ENCODE results near the gene MRPL49.
"Not testable (repeated sequence)": the region's sequence is repeated elsewhere in the genome, so short reads cannot be mapped to it uniquely, and the experiment has no call there.

Gene MRPL49

GRCh38 chr11:65132988-65133700 lies 11.0 kb downstream of the MRPL49 start:
- DNase-seq (ENCODE audit: low read depth in 2 of 2): no peak

GRCh38 chr11:65133724-65134123 lies 11.6 kb downstream of the MRPL49 start:
- no peak for DNase-seq (ENCODE audit: low read depth in 2 of 2)

GRCh38 chr11:65134240-65134951 lies 12.3 kb downstream of the MRPL49 start, which contains the start of gene SYVN1:
Gene SYVN1 (minus strand): TSS chr11:65134519. CDS start chr11:65133601, 918 bp downstream.
- DNase-seq (ENCODE audit: low read depth in 2 of 2): peak; percentile 84 to 86

DNA sequence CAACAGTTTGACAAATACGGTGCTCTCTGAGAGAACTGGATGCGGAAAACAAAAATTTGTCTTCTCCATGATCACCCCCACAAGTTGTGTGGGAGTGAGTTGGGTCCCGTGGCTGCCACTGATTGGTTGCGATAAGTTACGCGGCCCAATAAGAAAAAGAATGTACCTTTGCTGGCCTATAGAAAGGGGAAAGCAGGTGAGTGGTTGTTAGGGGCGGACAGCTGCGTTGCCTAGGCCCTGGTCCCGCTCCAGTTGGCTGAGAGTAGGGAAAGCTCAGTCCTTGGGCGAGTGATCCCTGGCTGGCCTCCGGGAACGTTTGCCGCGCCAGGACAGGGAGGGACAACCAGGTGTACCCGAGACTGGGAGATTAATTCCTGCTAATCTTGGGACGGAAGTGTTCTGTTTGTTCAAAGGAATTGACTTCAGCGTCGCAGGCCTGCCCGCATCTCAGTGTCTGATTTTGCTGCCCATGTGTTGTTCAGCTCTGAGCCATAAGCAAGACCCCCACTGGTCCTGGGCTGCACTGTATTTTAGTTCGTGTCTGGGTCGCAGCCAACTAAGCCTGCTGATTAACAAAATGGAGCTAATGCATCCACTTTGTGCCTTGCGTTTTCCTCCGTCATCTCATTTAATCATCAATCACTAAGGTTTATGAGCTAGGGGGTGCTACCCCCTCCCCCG lies 13.0 kb downstream of the MRPL49 start:
- DNase-seq (ENCODE audit: low read depth in 2 of 2): peak; percentile 65 to 77

DNA sequence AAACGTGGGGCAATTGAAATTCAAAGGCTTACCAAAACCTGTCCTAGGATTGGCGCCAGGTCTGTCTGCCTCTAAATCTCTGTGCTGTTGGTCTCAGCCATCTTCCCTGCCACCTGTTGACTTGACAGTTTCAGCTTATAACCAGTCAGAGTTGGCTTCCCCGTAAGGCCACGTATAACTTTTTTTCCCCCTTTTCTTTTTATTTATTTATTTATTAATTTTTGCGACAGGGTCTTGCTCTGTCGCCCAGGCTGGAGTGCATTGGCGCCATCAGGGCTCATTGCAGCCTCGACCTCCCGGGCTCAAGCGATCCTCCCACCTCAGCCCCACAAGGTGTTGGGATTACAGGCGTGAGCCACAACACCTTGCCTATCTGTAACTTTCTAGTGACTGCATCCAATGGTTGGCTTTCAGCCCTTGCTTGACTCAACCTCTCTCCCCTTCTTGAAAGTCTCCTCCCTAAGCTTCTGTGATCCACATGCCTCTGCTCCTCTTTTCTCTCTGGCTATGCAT lies 13.6 kb downstream of the MRPL49 start:
- DNase-seq (ENCODE audit: low read depth in 2 of 2): no peak

DNA sequence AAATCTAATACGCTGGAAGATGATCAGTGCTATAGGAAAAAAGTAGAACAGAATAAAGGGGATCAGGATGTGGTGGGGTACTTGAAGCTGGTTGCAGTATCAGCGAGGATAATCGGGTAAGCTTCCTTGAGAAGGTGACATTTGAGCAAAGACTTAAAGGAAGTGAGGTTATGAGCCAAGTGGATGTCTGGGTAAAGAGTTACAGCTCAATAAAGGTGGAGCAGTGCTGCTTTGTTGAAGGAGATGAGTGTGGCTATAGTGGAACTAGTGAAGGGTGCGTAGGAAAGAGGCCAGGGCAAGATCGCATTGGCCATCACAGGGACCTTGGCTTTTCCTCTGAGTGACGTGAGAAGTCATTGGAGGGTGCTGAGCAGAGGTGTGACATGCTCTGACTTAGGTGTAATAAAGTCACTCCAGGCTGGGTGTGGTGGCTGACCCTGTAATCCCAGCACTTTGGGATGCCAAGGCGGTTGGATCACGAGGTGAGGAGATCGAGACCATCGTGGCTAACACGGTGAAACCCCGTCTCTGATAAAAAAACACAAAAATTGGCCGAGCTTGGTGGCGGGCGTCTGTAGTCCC lies 14.5 kb downstream of the MRPL49 start:
- no peak for DNase-seq (ENCODE audit: low read depth in 2 of 2)

- no peak for DNase-seq (ENCODE audit: low read depth in 2 of 2)
These were observed 19.9 kb downstream of the MRPL49 start for GRCh38 chr11:65141896-65142494.

DNA sequence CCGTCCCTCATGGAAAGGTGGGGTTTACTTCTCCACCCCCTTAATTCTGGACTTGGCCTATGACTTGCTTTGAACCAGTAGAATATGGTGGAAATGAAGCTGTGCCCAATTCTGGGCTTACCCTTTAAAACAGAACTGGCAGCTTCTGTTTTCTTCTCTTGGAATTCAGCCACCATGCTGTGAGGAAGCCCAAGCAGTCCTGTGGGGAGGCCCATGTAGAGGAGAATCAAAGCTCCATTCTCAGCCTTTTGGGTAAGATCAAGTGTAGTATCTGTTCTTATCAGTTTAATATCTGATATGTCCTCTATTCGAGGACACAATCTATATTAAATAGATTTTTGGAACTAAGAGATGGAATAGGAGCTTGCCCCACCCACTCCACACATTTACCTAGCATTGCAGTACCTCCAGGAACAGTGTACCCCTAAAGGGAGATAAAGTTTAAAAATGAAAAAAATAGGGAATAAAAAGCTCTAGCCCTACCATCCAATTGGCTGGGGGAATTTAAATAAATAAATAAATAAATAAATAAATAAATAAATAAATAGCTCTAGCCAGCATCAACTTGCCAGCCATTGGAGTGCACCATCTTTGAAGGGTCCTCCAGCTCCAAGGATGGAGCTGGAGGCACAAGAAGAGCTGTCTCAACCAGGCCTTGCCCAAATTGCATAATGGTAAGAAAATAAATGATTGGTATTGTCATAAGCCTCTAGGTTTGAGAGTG lies 25.4 kb downstream of the MRPL49 start:
- DNase-seq (ENCODE audit: low read depth in 2 of 2): no peak

GRCh38 chr11:65148657-65149056 lies 26.5 kb downstream of the MRPL49 start:
- DNase-seq (ENCODE audit: low read depth in 2 of 2): no peak

- DNase-seq (ENCODE audit: low read depth in 2 of 2): not testable (repeated sequence)
These were observed 28.0 kb downstream of the MRPL49 start for GRCh38 chr11:65150131-65150508.

GRCh38 chr11:65150509-65151299 lies 28.6 kb downstream of the MRPL49 start:
- no peak for DNase-seq (ENCODE audit: low read depth in 2 of 2)

DNA sequence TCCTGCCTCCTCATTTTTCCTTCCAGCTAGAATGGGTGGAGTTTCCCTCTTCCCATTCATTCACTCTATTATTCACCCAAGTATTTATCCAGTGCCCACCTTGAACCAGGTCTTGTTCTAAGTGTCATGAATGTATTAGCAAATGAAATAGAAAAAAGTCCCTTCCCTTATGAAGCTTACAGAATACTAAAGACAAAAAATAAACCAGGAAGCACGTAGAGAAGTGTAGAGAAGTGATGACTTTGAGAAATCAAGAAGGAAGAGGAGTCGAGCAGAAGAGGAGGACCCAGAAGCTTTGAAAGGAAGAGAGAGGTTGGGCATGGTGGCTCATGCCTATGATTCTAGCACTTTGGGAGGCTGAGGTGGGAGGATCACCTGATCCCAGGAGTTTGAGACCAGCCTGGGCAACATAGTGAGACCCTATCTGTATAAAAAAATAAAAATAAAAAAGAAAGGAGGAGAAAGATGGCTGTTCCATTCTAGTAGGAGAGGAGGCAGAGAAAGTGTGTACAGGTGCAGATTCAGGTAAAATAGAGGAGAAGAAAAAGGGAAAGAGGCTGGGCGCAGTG lies 29.3 kb downstream of the MRPL49 start:
- DNase-seq (ENCODE audit: low read depth in 2 of 2): no peak

GRCh38 chr11:65152122-65152521 lies 30.0 kb downstream of the MRPL49 start:
- no peak for DNase-seq (ENCODE audit: low read depth in 2 of 2)

DNA sequence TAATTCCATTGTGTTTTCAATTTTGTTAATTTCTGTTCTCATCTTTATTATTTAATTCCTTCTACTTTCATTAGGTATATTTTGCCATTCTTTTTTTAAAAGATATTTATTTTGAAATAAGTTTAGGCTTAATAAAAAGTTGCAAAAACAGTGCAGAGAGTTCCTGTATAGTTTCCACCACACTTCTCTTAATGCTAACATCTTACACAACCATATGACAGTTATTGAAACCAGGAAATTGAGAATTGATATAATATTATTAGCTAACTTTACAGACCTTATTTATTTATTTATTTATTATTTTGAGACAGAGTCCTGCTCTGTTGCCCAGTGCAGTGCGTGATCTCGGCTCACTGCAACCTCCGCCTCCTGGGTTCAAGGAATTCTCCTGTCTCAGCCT lies 34.1 kb downstream of the MRPL49 start:
- DNase-seq (ENCODE audit: low read depth in 2 of 2): no peak

DNA sequence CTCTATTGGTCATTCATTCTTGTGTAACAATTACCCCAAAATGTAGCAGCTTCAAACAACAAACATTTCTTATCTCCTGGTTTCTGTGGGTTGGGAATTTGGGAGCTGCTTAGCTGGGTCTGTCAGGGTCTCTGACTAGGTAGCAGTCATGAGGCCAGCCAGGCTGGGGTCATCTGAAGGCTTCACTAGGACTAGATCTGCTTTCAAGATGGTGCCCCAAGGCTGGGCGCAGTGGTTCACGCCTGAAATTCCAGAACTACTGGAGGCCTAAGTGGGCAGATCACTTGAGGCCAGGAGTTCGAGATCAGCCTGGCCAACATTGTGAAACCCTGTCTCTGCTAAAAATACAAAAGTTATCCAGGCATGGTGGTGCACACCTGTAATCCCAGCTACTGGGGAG lies 34.8 kb downstream of the MRPL49 start:
- no peak for DNase-seq (ENCODE audit: low read depth in 2 of 2)

DNA sequence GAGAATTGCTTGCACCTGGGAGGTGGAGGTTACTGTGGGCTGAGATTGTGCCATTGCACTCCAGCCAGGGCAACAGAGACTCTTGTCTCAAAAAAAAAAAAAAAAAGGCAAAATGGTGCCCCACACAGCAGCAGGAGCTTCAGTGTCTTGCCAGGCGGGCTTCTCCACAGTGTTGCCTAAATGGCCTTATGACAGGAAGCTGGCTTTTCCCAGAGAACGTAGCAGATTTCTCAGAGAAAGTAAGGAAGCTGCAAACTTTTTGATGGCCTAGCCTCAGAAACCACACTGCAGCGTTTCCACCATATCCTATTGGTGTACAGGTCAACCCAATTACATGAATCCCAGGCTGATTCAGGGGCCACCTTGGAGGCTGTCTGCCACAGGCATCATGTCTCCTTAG lies 35.2 kb downstream of the MRPL49 start:
- DNase-seq (ENCODE audit: low read depth in 2 of 2): no peak

DNA sequence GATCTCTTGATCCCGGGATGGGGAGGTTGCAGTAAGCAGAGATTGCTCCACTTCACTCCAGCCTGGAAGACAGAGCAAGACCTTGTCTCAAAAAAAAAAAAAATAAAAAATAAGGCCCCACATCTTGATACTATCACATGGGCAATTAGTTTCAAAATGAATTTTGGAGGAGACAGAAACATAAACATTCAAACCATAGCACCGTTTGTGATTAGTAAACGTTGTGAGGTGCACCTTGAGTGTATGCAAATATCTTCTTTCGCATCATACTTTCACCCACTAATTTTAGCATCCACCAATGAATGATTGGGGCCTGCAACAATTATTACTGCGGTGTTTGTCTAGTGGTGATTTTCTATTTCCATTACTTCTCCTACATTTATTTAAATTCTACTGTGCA lies 36.9 kb downstream of the MRPL49 start:
- no peak for DNase-seq (ENCODE audit: low read depth in 2 of 2)

DNA sequence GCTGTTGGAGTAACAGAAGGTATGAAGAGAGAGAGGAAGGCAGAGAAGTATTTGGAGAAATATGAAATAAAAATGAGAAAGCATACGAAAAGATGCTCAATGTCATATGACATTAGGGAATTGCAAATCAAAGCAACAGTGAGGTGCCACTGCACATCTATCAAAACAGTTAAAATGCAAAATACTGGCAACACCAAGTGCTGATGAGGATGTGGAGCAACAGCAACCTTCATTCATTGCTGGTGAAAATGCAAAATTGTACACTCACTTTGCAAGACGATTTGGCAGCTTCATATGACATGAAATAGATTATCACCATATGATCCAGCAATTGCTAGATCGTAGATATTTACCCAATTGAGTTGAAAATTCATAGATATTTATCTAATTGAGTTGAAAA lies 38.5 kb downstream of the MRPL49 start:
- DNase-seq (ENCODE audit: low read depth in 2 of 2): no peak

- DNase-seq (ENCODE audit: low read depth in 2 of 2): no peak
These were observed 41.6 kb downstream of the MRPL49 start for GRCh38 chr11:65163684-65164083.
